Cardiac septum (tissue), 1 donor: ENCODE measurements around the gene LIN7A. TPM values are rescaled to one million over a fixed set of nuclear protein-coding genes. Genes with fewer than 3 reads are reported as not detected.
A peak's percentile ranks its signal among the peaks of the same experiment; 100 is the strongest.

Experiments
- DNase-seq: peaks from one replicate; pipeline ENCODE4 v3.0.0-alpha.2; 2020; ENCODE audit warnings: low spot score
- intact Hi-C: fragments of 100-400 bp; cut with DNase I; formaldehyde crosslinking; loops from one replicate; pipeline ENCODE4 v1.14.0; 2022
- microRNA-seq: library from miRNA; unstranded; fragments of <30 nt; microRNA quantifications from one replicate; pipeline ENCODE4 v1.2.0, GENCODE V29; 2020
- total RNA-seq: library from RNA; stranded (reverse); fragmentation: NEBNext Ultra II Directional; extraction: Animal tissue kit (Norgen Biotek cat#: 25700); gene quantifications from one replicate; pipeline ENCODE4 v1.2.1, GENCODE V29; 2021
- donor health status: DM: no; HTN: no; CAD: no.

LIN7A gene
- total RNA-seq, 1 donor from 2014 or later, result 17.3 TPM

DNA sequence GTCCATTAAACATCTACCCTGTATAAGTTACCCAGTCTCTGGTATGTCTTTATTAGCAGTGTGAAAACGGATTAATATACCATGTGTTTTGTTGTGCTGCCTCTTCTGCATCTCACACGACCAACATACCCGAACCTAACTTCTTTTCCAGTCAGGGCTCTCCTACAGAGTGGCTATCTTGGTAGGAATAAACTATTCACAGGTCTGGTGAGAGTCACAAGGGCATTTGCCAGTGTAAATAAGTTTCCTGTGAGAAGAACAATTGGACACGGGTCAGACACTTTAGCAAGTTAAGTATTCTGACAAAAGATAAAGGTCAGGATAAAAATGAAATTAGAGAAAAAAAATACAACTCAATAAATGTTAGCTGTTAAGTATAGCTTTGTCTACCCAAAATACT lies 160.1 kb downstream of the LIN7A start:
- DNase-seq, result no peak
- intact Hi-C loops, result no loop called here

DNA sequence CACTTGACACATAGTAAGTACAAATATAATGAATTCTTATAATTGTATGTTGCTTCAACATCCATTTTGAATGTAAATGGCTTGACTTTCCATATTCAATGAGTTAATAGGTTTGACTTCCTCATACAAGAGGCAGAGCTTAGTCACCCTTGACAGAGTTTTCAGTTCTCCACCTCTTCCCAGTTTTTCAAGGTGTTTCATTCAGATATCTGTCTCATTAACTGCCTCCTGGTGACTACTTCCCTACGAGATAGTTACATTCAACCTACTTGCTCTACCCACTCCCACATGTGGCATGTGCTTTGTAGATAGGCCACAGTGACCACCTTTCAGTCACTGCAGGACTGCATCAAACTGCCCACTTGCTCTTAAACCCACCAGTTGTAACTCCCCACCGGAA lies 161.0 kb downstream of the LIN7A start:
- intact Hi-C loops, result no loop called here

DNA sequence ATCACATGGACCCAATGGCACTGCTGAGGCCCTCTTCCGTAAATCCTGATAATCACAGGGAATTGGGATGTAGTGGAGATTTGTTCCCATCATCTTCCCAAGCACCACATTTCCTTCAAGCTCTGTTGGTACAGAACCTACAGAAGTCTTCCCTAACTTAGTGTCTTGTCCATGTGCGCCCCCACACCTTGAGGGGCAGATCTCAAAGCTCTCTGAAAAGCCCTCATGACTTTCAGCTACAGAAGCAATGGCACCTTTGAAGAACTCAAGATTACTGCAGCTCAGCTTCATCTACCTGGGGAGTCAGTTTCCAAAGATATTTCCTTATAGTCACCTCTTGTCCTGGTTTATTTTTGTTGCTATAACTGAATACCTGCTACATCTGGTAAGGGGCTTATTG lies 166.8 kb downstream of the LIN7A start:
- intact Hi-C loops, result no loop called here
- no peak for DNase-seq

More for the DNA sequence above, 161.0 kb downstream of the LIN7A start:
- no peak for DNase-seq

DNA sequence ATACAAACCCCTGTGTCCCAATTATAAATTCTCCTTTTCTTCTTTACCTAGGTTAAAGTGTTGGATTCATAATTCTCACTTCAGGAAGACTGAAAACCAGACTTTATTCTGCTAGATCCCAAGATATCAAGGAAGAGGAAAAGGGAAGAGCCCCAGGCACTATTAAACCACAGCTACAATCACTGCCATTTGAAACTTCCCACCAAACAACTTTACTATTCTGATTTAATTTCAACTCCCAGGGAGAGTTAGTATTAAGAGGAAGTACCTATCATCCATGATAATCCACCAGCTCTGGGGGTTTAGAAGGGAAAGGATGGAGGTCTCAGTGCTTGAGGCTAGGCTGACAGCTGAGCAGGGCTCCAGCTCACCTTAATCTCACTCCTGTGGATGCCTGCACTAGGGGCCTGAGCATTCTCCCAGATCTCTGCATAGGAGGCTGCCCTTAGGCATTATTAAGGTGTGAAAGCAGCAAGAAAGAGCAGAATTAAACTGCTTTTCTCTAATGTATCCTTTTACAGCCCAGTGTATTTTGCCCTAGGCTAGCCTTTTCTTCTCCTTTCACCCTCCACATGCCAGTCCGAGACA lies 168.1 kb downstream of the LIN7A start:
- DNase-seq, result no peak
- intact Hi-C loops, result no loop called here

DNA sequence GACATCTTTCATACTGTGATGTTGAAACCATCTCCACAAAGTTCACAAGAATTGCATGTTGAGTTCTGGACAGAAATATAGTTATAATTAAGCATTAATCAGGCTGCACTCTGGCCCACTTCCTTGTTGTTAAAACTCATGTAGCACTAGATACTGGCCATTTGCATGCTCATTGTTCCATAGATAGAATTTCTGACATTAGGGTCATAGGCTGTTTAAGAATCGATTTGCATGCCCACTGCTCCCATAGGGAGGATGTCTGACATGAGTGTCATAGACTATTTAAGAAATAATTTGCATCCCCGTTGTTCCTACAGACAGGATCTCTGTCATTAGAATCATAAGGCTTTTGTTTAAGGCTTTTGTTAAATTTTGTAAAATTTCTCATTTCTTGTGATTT lies 170.8 kb downstream of the LIN7A start:
- DNase-seq, result no peak
- intact Hi-C loops, result no loop called here

DNA sequence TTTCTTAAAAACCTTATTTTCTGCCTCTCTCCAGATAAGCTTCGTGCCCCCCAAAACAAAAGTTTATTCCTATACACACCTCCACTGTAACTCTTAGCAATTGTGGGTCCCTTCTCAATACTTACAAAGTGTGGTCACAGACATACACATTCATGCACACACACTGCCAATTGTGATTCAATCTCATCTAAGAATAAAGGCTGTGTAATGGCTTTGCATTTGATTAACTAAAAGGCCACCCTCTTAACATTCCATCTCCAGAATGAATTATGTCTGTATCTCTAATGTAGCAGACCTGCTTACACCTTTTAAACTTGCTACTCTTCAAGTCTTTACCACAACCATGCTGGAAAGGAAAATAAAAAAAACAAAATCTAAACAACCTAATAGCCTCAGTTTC lies 171.5 kb downstream of the LIN7A start:
- no peak for DNase-seq
- intact Hi-C loops, result no loop called here

DNA sequence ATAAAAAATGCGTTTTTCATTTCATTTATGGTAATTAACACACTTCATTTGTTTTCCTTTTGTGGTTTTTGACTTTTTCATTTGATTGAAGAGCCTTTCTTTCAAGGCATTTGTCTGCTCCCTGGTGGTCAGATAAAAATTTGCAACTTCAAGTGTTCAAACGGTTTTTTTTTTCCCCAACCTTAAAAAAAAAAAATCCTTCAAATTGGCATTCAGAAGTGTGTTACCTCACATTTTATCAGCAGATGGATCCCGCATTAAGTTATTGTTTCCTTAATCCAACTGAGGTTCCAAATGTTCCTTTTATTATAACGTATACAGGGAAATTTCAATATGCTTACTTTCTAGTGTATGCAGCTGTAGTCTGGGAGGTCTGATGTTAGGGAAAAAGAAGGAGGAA lies 173.9 kb downstream of the LIN7A start:
- DNase-seq, result no peak
- intact Hi-C loops, result loop anchor here (1.0 to 5.0 kb wide), 2 partner anchors 292 to 347 kb away; no protein-coding TSS in a partner anchor

DNA sequence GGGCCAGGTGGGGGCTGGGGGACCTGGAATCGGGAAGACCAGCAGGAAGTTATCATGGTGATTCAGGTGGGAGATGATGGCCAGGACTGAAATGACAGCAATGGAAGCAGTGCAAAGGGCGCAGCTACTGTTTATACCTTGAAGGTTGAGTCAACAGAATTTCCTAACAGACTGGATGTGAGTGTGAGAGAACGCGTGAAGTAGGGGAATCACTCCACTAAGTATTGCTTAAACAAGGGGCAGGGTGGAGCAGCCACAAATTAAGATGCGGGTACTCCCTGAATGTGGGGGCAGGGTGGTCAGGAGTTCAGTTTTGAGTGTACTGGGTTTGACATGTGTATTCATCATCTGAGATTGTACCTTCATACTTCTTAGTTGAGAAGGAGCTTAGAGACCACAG lies 175.9 kb downstream of the LIN7A start:
- intact Hi-C loops, result loop anchor here (5.0 kb wide), 1 partner anchor 345 kb away; no protein-coding TSS in a partner anchor
- DNase-seq, result no peak

DNA sequence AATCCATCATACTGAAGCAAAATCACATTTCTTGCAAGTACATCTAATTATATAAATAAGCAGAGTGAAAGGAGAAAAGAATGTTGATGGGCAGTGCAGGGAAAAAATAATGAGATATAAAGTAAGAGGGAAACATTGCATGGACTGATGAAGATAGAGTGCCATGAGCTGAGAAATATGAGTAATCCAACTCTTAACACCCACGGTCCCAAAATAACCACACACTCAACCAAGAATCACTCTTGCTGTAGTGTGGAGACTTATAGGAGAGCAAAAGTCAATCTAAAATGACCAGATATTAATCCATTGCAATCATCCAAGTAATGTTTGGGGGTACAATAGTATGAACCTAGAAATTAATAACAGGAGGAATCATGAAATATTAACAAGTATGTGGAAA lies 180.9 kb downstream of the LIN7A start:
- no peak for DNase-seq
- intact Hi-C loops, result loop anchor here (10.0 kb wide), 1 partner anchor 132 kb away; no protein-coding TSS in a partner anchor

DNA sequence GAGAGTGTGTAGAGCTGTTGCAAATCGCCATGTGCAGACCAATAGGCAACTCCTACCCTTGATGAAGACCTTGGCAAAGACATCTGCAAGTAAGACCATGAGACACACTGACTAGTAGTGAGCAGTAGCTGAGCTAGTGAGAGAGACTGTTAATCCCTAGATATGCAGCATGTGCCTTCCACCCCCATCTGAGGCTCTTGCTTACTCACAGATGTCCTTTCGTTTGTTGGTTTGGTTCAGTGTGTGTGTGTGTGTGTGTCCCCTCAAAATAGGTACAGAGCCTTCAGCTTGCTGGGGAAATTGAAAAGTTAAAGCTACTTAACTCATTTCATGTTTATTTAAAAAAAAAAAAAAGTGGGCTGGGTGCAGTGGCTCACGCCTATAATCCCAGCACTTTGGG lies 183.5 kb downstream of the LIN7A start:
- intact Hi-C loops, result loop anchor here (10.0 kb wide), 1 partner anchor 129 kb away; no protein-coding TSS in a partner anchor
- DNase-seq, result no peak

DNA sequence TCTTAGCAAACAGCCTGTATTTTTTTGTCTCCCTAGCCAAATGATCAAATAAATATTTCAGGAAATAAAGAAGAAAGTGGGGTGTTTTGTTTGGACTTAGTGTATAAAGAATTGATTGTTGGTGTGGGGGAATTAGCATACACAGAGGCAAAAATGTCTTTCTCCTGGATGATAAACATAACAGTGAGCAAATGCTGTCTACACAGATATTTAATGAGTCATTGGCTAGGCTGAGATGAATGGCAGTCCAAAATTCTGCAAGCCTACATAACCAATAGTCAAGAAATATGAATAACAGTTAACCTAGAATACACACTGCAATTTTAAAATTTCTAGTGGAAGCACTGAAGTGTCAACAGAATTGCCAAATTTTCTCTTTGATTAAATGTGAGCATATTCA lies 185.3 kb downstream of the LIN7A start:
- DNase-seq, result no peak
- intact Hi-C loops, result loop anchor here (10.0 kb wide), 1 partner anchor 128 kb away; no protein-coding TSS in a partner anchor

DNA sequence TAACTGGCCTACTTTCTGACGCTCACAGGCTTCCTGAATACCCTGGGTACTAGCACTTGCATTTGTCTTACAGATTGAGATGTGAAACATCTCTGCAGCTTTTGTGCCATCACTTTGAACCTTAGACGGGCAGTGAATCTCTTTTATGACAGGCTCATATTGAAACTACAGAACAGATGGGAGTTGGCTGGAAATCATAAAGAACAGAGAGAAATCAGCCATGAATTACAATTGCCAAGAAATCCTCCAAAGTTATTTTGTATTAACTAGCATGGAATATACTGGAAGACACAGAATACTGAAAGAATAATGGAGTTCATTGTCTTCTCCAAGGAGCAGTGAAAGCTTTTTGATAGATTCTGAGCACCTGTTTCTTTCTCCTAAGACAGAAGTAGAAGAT lies 188.3 kb downstream of the LIN7A start:
- intact Hi-C loops, result no loop called here
- DNase-seq, result no peak

DNA sequence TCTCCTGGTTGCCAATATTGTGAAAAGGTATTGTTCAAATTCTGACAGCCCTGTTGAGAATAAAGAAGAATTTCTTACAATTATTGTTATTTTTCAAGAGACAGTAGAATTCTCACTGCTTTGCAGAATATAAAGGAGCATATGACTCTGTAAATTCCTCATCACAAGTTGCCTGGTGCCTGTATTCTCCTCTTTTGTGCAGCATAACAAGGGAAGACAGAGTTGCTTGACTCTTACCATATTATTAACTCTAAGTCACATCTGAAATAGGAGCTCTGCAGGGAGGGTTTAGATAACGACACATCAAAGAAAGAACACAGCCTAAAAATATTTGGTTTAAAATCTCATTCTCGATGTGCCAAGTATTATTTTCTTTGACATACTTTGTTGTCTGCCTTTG lies 189.9 kb downstream of the LIN7A start:
- intact Hi-C loops, result no loop called here
- no peak for DNase-seq

DNA sequence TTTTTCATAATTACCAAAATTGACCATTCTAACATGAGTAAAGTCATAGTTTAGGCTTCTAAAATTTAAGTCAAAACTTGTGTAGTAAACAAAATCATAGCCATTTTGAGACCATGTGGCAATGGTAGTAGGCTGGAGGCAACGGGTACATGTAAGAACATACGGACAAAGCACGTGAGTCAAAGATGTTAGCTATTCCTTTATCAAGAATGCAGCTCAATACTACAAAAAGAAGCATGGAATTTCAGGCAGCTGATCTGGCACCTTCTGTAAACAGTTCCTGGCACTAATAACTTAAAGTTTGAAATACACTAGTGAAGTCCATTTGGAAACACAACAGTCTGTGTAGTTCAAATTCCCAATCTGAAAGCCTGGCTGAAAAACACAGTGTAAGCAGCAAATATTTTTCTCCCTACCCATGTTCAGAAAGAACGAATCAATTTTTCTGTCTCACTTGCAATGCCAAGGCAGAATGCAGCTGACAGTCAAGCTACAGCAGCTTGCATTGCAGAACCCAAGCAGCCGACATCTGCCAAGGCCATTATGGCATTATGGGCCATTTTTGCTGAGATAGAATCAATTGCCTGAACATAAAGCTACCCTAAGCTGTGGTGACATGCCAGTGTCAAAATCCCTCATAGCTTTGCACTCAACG lies 191.8 kb downstream of the LIN7A start:
- intact Hi-C loops, result no loop called here
- DNase-seq, result no peak

Small RNA genes within 50 kb of the gene (microRNA-seq; reads per million reads assigned to microRNA genes)
- gene MIR617 (not detected), gene MIR618 (8.9 reads per million, percentile 20 among the genes with 10 or more reads in this experiment)

Other genes with a start within 250 kb of the LIN7A start
- 1.1 TPM for gene MYF6, start 230.3 kb downstream of the LIN7A start, total RNA-seq
- not detected for gene MYF5, start 221.0 kb downstream of the LIN7A start, total RNA-seq
- 26.7 TPM for gene ACSS3, start 140.1 kb upstream of the LIN7A start, total RNA-seq